GM19324 (cell line): ENCODE data around the gene MAPT.
"Not testable (repeated sequence)": the region's sequence is repeated elsewhere in the genome, so short reads cannot be mapped to it uniquely, and the experiment has no call there.

Experiments used
- ATAC-seq: cut with Tn5 transposase; IDR thresholded peaks from one replicate; pipeline ENCODE4 v1.9.1; 2021; ENCODE audit warnings: mild to moderate bottlenecking, moderate library complexity; ENCODE audit not compliant: unreplicated experiment, low FRiP score

The MAPT gene

GRCh38 chr17:45896803-45897693 is 2.7 kb downstream of the MAPT start:
- ATAC-seq = no peak

- ATAC-seq = no peak
Observed at GRCh38 chr17:45900136-45900535, 5.8 kb downstream of the MAPT start.

GRCh38 chr17:45900723-45901415 is 6.5 kb downstream of the MAPT start:
- no peak for ATAC-seq

- ATAC-seq = no peak
Observed at GRCh38 chr17:45902892-45903346, 8.6 kb downstream of the MAPT start.

- no peak for ATAC-seq
Observed at GRCh38 chr17:45904866-45905265, 10.5 kb downstream of the MAPT start.

- ATAC-seq = no peak
Observed at GRCh38 chr17:45905814-45906213, 11.5 kb downstream of the MAPT start.

- no peak for ATAC-seq
Observed at GRCh38 chr17:45906237-45906636, 11.9 kb downstream of the MAPT start.

- ATAC-seq = no peak
Observed at GRCh38 chr17:45906927-45907622, 12.7 kb downstream of the MAPT start.

- no peak for ATAC-seq
Observed at GRCh38 chr17:45907750-45908395, 13.5 kb downstream of the MAPT start.

- ATAC-seq = no peak
Observed at GRCh38 chr17:45908460-45908859, 14.1 kb downstream of the MAPT start.

- no peak for ATAC-seq
Observed at GRCh38 chr17:45908935-45909334, 14.6 kb downstream of the MAPT start.

GRCh38 chr17:45910667-45911066 is 16.3 kb downstream of the MAPT start:
- ATAC-seq = no peak

GRCh38 chr17:45912319-45912718 is 18.0 kb downstream of the MAPT start:
- no peak for ATAC-seq

GRCh38 chr17:45913030-45913429 is 18.7 kb downstream of the MAPT start:
- ATAC-seq = not testable (repeated sequence)

GRCh38 chr17:45914047-45914717 is 19.8 kb downstream of the MAPT start:
- ATAC-seq = no peak

- ATAC-seq = no peak
Observed at GRCh38 chr17:45915263-45915662, 20.9 kb downstream of the MAPT start.

- ATAC-seq = no peak
Observed at GRCh38 chr17:45917081-45917480, 22.7 kb downstream of the MAPT start.

- ATAC-seq = no peak
Observed at GRCh38 chr17:45918241-45918745, 23.9 kb downstream of the MAPT start.

GRCh38 chr17:45919136-45919535 is 24.8 kb downstream of the MAPT start:
- no peak for ATAC-seq

- ATAC-seq = no peak
Observed at GRCh38 chr17:45920083-45920482, 25.7 kb downstream of the MAPT start.
